PC-3 (cell line): ENCODE data around the gene TARDBP. TPM values are rescaled to one million over a fixed set of nuclear protein-coding genes. Genes with fewer than 3 reads are reported as not detected.

ENCODE experiments used
- ATAC-seq: fragments of 200-7000 bp; cut with Tn5 transposase; 2 replicates; pipeline ENCODE4 v1.9.1; 2020; ENCODE audit warnings: mild to moderate bottlenecking, moderate library complexity
- BruUV-seq: library from RNA; stranded (reverse); fragments of 400-500 nt; replicated peaks from 2 replicates; lab custom pipeline; 2021; lab: Mats Ljungman, UMichigan
- CTCF ChIA-PET: fragments of 300-600 bp; sonication (Branson Sonifier 250); formaldehyde crosslinking; loops from one replicate; lab custom pipeline; 2022; ENCODE audit warnings: antibody characterized with exemption; lab: Charles Lee
- POLR2A ChIA-PET: fragments of 300-600 bp; sonication (Branson Sonifier 250); formaldehyde crosslinking; loops from one replicate; lab custom pipeline; 2022; ENCODE audit warnings: antibody characterized with exemption; ENCODE audit not compliant: unreplicated experiment; lab: Charles Lee
- DNase-seq: peaks from one replicate; pipeline ENCODE4 v3.0.0-alpha.2; 2015
- H2AFZ ChIP-seq: fragments of 300-600 bp; sonication (generic); 2 replicates; pipeline ENCODE4 v1.6.0; 2016; ENCODE audit warnings: antibody characterized with exemption, low read length
- H3F3A ChIP-seq: fragments of 300-600 bp; sonication (generic); one replicate; pipeline ENCODE4 v1.6.0; 2017; ENCODE audit warnings: antibody characterized with exemption, low read length, control low read depth, mild to moderate bottlenecking; ENCODE audit not compliant: unreplicated experiment
- H3K27ac ChIP-seq: fragments of 300-600 bp; sonication (generic); 2 replicates; pipeline ENCODE4 v1.5.1; 2016; ENCODE audit warnings: mild to moderate bottlenecking, low read length
- H3K27me3 ChIP-seq: fragments of 300-600 bp; sonication (generic); 2 replicates; pipeline ENCODE4 v1.6.1; 2016; ENCODE audit warnings: low read length, mixed read lengths
- H3K36me3 ChIP-seq: fragments of 300-600 bp; sonication (generic); 2 replicates; pipeline ENCODE4 v1.6.1; 2016; ENCODE audit warnings: low read depth, mixed run types, low read length, mixed read lengths
- H3K4me1 ChIP-seq: fragments of 300-600 bp; sonication (generic); 2 replicates; pipeline ENCODE4 v1.5.1; 2016; ENCODE audit warnings: low read length; ENCODE audit not compliant: insufficient read depth
- H3K4me2 ChIP-seq: fragments of 300-600 bp; sonication (generic); 2 replicates; pipeline ENCODE4 v1.6.0; 2016; ENCODE audit warnings: low read length
- H3K4me3 ChIP-seq: fragments of 300-600 bp; sonication (generic); 2 replicates; pipeline ENCODE4 v1.5.1; 2016; ENCODE audit warnings: mild to moderate bottlenecking, low read length, mixed read lengths
- H3K79me2 ChIP-seq: fragments of 300-600 bp; sonication (generic); 2 replicates; pipeline ENCODE4 v1.6.1; 2017; ENCODE audit warnings: low read length, mixed read lengths
- H3K9ac ChIP-seq: fragments of 300-600 bp; sonication (generic); 2 replicates; pipeline ENCODE4 v1.6.0; 2016; ENCODE audit warnings: mild to moderate bottlenecking, low read length
- H3K9me2 ChIP-seq: fragments of 300-600 bp; sonication (generic); replicated peaks from 2 replicates; pipeline ENCODE4 v1.6.1; 2016; ENCODE audit warnings: mixed run types, low read length, mixed read lengths
- H3K9me3 ChIP-seq: fragments of 300-600 bp; sonication (generic); 2 replicates; pipeline ENCODE4 v1.6.1; 2016; ENCODE audit warnings: low read length, mixed read lengths
- H4K20me1 ChIP-seq: fragments of 300-600 bp; sonication (generic); 2 replicates; pipeline ENCODE4 v1.6.1; 2016; ENCODE audit warnings: low read length, mixed read lengths
- EZH2 ChIP-seq: fragments of 300-600 bp; sonication (generic); IDR thresholded peaks from one replicate; pipeline ENCODE4 v1.6.1; 2017; ENCODE audit warnings: antibody characterized with exemption, mild to moderate bottlenecking, low read length; ENCODE audit not compliant: unreplicated experiment
- EZH2phosphoT487 ChIP-seq: fragments of 300-600 bp; sonication (generic); IDR thresholded peaks from 2 replicates; pipeline ENCODE4 v1.6.1; 2018; ENCODE audit warnings: mild to moderate bottlenecking, antibody characterized with exemption, low read length, borderline replicate concordance
- intact Hi-C: fragments of 100-400 bp; cut with micrococcal nuclease; formaldehyde crosslinking; loops from 2 replicates; pipeline ENCODE4 v1.9.0; 2023
- total RNA-seq: library from RNA; depleted of rRNA; stranded (reverse); fragments of >200 nt; gene quantifications from 2 replicates; pipeline ENCODE4 v1.2.3, GENCODE V29; 2014
- TF ChIP-seq, protein P1 (sequence below): fragments of 300-600 bp; sonication (generic); conservative IDR thresholded peaks from 2 replicates; pipeline ENCODE4 v1.5.1; 2017; ENCODE audit warnings: antibody characterized with exemption, low read depth, mild to moderate bottlenecking, low read length

The TARDBP gene
- total RNA-seq, 1 experiment from 2014 or later, result 78.5 TPM

DNA sequence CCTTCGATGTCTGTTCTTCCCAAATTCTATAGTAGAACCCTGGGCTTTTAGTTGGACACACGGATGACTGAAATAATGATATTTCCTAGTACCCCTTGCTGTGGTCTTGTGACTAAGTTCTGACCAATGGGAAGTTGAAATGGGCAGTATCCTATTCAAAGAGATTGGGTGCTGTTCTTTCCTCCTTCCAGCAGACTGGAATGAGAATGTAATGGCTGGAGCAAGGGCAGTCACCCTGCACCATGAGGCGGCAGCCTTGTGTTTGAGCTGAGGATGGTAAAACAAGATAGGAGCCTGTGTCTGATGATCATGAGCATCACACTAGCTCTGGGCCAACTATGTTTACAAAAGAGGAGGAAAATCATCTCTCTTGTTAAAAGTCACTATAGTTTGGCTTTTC is 52.5 kb downstream of the TARDBP start:
- H3K27ac ChIP-seq, result no peak overlapping the region
- CTCF ChIA-PET, result no interaction called here
- no peak overlapping the region for H3K4me2 ChIP-seq
- H3K36me3 ChIP-seq, result peaks cover 42% of the 10 kb centered on the region
- intact Hi-C loops, result no loop called here
- no TSS peak for BruUV-seq
- no peak for TF ChIP-seq EZH2
- no peak for TF ChIP-seq EZH2phosphoT487
- TF ChIP-seq, protein P1, sequence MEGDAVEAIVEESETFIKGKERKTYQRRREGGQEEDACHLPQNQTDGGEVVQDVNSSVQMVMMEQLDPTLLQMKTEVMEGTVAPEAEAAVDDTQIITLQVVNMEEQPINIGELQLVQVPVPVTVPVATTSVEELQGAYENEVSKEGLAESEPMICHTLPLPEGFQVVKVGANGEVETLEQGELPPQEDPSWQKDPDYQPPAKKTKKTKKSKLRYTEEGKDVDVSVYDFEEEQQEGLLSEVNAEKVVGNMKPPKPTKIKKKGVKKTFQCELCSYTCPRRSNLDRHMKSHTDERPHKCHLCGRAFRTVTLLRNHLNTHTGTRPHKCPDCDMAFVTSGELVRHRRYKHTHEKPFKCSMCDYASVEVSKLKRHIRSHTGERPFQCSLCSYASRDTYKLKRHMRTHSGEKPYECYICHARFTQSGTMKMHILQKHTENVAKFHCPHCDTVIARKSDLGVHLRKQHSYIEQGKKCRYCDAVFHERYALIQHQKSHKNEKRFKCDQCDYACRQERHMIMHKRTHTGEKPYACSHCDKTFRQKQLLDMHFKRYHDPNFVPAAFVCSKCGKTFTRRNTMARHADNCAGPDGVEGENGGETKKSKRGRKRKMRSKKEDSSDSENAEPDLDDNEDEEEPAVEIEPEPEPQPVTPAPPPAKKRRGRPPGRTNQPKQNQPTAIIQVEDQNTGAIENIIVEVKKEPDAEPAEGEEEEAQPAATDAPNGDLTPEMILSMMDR, result no peak
- no peaks in the 10 kb centered on the region for H3K9me3 ChIP-seq
- H3K9me2 ChIP-seq, result no peaks in the 10 kb centered on the region
- no peaks in the 10 kb centered on the region for H3F3A ChIP-seq
- H4K20me1 ChIP-seq, result no peaks in the 10 kb centered on the region
- POLR2A ChIA-PET, result no interaction called here
- peaks cover 20% of the 10 kb centered on the region for H3K79me2 ChIP-seq
- no peak overlapping the region for H3K4me3 ChIP-seq
- ATAC-seq (no peak), DNase-seq (no peak)
- H3K4me1 ChIP-seq, result peaks cover 6% of the 10 kb centered on the region; the same call in 1 of the 2 replicates
- no peak overlapping the region for H3K9ac ChIP-seq
- H3K27me3 ChIP-seq, result no peaks in the 10 kb centered on the region
- no peak overlapping the region for H2AFZ ChIP-seq

DNA sequence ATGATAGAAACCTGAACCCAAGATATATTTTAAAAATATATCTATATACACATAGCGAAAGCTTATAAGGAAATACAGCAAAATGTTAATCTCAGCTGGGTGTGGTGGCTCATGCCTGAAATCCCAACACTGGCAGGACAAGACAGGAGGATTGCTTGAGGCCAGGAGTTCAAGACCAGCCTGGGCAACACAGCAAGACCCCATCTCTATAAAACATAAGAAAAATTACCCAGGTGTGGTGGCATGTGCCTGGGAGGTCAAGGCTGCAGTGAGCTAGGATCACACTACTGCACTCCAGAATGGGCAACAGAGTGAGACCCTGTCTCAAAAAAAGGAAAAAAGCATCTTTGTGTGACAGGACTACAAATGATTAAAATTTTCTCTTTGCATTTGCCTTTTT is 53.3 kb downstream of the TARDBP start:
- ATAC-seq, result no peak
- Histone ChIP-seq H3K27ac (no peak overlapping the region), H3K9me2 (no peaks in the 10 kb centered on the region), H3K27me3 (no peaks in the 10 kb centered on the region), H3K79me2 (peaks cover 13% of the 10 kb centered on the region), H3F3A (no peaks in the 10 kb centered on the region), H3K4me2 (no peak overlapping the region), H3K9ac (no peak overlapping the region), H3K9me3 (no peaks in the 10 kb centered on the region), H3K4me3 (no peak overlapping the region), H2AFZ (no peak overlapping the region), H4K20me1 (no peaks in the 10 kb centered on the region), H3K4me1 (peaks cover 3% of the 10 kb centered on the region; the same call in 1 of the 2 replicates), H3K36me3 (peaks cover 45% of the 10 kb centered on the region)
- CTCF ChIA-PET, result no interaction called here
- intact Hi-C loops, result no loop called here
- BruUV-seq, result no TSS peak
- POLR2A ChIA-PET, result no interaction called here
- TF ChIP-seq EZH2phosphoT487 (no peak), EZH2 (no peak)
- TF ChIP-seq, protein P1, result no peak
- DNase-seq, result no peak

- H3K4me3 ChIP-seq, result no peak overlapping the region
- no peaks in the 10 kb centered on the region for H3K9me2 ChIP-seq
- H3K36me3 ChIP-seq, result peaks cover 59% of the 10 kb centered on the region
- no peaks in the 10 kb centered on the region for H4K20me1 ChIP-seq
- H3F3A ChIP-seq, result no peaks in the 10 kb centered on the region
- H3K9ac ChIP-seq, result no peak overlapping the region
- H3K9me3 ChIP-seq, result no peaks in the 10 kb centered on the region
- intact Hi-C loops, result no loop called here
- ChIA-PET POLR2A (no interaction called here), CTCF (no interaction called here)
- no peak for TF ChIP-seq EZH2
- TF ChIP-seq, protein P1, result no peak
- no peak for TF ChIP-seq EZH2phosphoT487
- H3K79me2 ChIP-seq, result no peaks in the 10 kb centered on the region
- no peaks in the 10 kb centered on the region for H3K4me1 ChIP-seq
- no peak overlapping the region for H3K27ac ChIP-seq
- no TSS peak for BruUV-seq
- no peak overlapping the region for H2AFZ ChIP-seq
- no peak for DNase-seq
- no peaks in the 10 kb centered on the region for H3K27me3 ChIP-seq
- H3K4me2 ChIP-seq, result no peak overlapping the region
- ATAC-seq, result no peak
Measured at GRCh38 chr1:11067716-11068599, 55.5 kb downstream of the TARDBP start.
